Transverse colon (tissue), 3 donors: ENCODE results near the gene MMP19.

Experiments used
- CTCF ChIP-seq, 5 experiments: fragments of 200-600 bp in 3 of 5; fragments of 450-650 bp in 2 of 5; sonication (generic) in 3 of 5; IDR thresholded peaks; 1 replicate in 2 of 5; 2 replicates in 3 of 5; pipeline ENCODE4 v1.5.1; 2016 to 2017; ENCODE audit warnings: antibody characterized with exemption in 5 of 5, inconsistent platforms in 3 of 5, mild to moderate bottlenecking in 2 of 5, moderate library complexity in 1 of 5
- EP300 ChIP-seq: sonication (generic); formaldehyde crosslinking; IDR thresholded peaks from one replicate; pipeline ENCODE4 v1.6.1; 2017; ENCODE audit warnings: antibody characterized with exemption, low read depth
- POLR2A ChIP-seq: fragments of 450-650 bp; IDR thresholded peaks from one replicate; pipeline ENCODE4 v1.6.1; 2016; ENCODE audit warnings: antibody characterized with exemption, mild to moderate bottlenecking, moderate library complexity

- no peak for TF ChIP-seq CTCF (IDR thresholded peaks at IDR 0.05)
- TF ChIP-seq EP300: no peak
- no peak for TF ChIP-seq POLR2A
Observed at GRCh38 chr12:55865327-55865726, 22.6 kb upstream of the MMP19 start.
